ENCODE data around the gene TYK2.

DNA sequence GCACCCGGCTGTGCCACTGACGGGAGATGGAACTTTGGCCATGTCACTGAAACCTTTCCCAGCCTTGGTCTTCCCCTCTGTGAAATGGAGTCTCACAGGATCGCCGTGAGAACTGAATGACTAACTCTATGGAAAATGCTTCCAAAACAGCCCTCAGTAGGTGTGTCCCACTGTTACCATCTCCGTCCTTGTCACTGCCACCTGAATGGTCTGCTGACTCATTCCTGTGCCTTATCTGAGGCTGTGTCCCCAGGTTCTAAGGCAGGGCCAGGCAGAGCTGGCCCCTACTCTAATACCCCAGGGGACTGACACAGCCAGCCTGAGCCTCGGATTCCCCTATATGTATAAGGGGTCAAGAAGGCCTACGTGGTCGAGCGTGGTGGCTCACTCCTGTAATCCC lies 18.4 kb upstream of the TYK2 start:
- TF ChIP-seq CTCF (CRISPR knock-in tag; IDR thresholded peaks at IDR 0.05) (no peak), HES4 (CRISPR knock-in tag; IDR thresholded peaks at IDR 0.05; ENCODE audit: borderline replicate concordance) (no peak), TOPORS (CRISPR knock-in tag; IDR thresholded peaks at IDR 0.05) (no peak), NFATC3 (CRISPR knock-in tag; IDR thresholded peaks at IDR 0.05) (no peak), STAG1 (CRISPR knock-in tag; IDR thresholded peaks at IDR 0.05) (no peak), PPARG (CRISPR knock-in tag; conservative IDR thresholded peaks at IDR 0.05) (no peak), ZFAT (CRISPR knock-in tag; conservative IDR thresholded peaks at IDR 0.05) (no peak)
